GM20000 (cell line): Measurements from ENCODE around the gene RNF11.

Source experiments
- DNase-seq: peaks from one replicate; pipeline ENCODE4 v3.0.0; 2012; ENCODE audit warnings: low spot score
- CTCF ChIP-seq: IDR thresholded peaks from 2 replicates; pipeline ENCODE4 v1.5.1; 2012; ENCODE audit warnings: mild to moderate bottlenecking, control low read depth; ENCODE audit errors: extremely low read depth, missing control alignments

RNF11 gene

GRCh38 chr1:51235673-51236530 is at the start of gene RNF11:
RNF11 (plus strand) TSS chr1:51236273; CDS start chr1:51236757, 484 bp downstream.
- no peak for TF ChIP-seq CTCF
- DNase-seq = peak; percentile 97

GRCh38 chr1:51188230-51188629 is 47.8 kb upstream of the RNF11 start:
- TF ChIP-seq CTCF = no peak
- no peak for DNase-seq

- DNase-seq = peak; percentile 72
- TF ChIP-seq CTCF = peak; percentile 80
Observed at GRCh38 chr1:51189421-51190073, 46.5 kb upstream of the RNF11 start.

- no peak for DNase-seq
- no peak for TF ChIP-seq CTCF
Observed at GRCh38 chr1:51190961-51191360, 45.1 kb upstream of the RNF11 start.

GRCh38 chr1:51192213-51192843 is 43.7 kb upstream of the RNF11 start:
- peak; percentile 46 for DNase-seq

GRCh38 chr1:51193564-51193963 is 42.5 kb upstream of the RNF11 start:
- DNase-seq = no peak
- no peak for TF ChIP-seq CTCF

More at GRCh38 chr1:51192213-51192843, 43.7 kb upstream of the RNF11 start:
- peak; percentile 61 for TF ChIP-seq CTCF
